Pancreas (tissue), 10 donors: ENCODE results near the gene DOHH. TPM values are rescaled to one million over a fixed set of nuclear protein-coding genes. Genes with fewer than 3 reads are reported as not detected.
"Not testable (repeated sequence)": the region's sequence is repeated elsewhere in the genome, so short reads cannot be mapped to it uniquely, and the experiment has no call there.

Experiments used
- ATAC-seq, 4 donors: fragments of 200-7000 bp; cut with Tn5 transposase; one replicate each; pipeline versions ENCODE4 v1.8.0 to v1.9.1; 2020; ENCODE audit warnings: mild to moderate bottlenecking in 4 of 4, moderate library complexity in 4 of 4
- DNase-seq, 6 donors: peaks; one replicate each; pipeline ENCODE4 v3.0.0-alpha.2; 2020
- FAIRE-seq: peaks from 2 replicates; lab custom pipeline; 2012; peaks lifted over from hg19 to GRCh38; lab: Jason Lieb, UNC
- H3K27ac ChIP-seq, 4 donors: fragments of 200-600 bp; sonication (generic); 1 replicate in 3 of 4; 2 replicates in 1 of 4; pipeline versions ENCODE4 v1.5.0 to v1.8.0; 2020
- H3K27me3 ChIP-seq, 4 donors: fragments of 200-600 bp; one replicate each; pipeline ENCODE4 v1.8.0; 2021
- H3K36me3 ChIP-seq, 3 donors: fragments of 200-600 bp; sonication (generic) in 1 of 3; one replicate each; pipeline versions ENCODE4 v1.5.0 to v1.8.0; 2020 to 2021
- H3K4me1 ChIP-seq, 3 donors: fragments of 200-600 bp; one replicate each; pipeline ENCODE4 v1.8.0; 2021
- H3K4me3 ChIP-seq, 4 donors: fragments of 200-600 bp; sonication (generic) in 2 of 4; one replicate each; pipeline versions ENCODE4 v1.5.0 to v1.8.0; 2020 to 2021
- H3K9me3 ChIP-seq, 4 donors: fragments of 200-600 bp; one replicate each; pipeline ENCODE4 v1.8.0; 2021
- CTCF ChIP-seq, 4 donors: fragments of 200-600 bp; sonication (generic) in 3 of 4; IDR thresholded peaks; one replicate each; pipeline versions ENCODE4 v1.5.0 to v1.8.0; 2021; ENCODE audit warnings: antibody characterized with exemption in 4 of 4
- WGBS, 2 donors: extraction: QIAGEN DNeasy Blood & Tissue Kit; methylation state at CpG; one replicate each; pipeline ENCODE4 v1.1.7; 2013; 5-methylcytosine and 5-hydroxymethylcytosine counted together
- intact Hi-C, 3 donors: fragments of 100-400 bp; cut with DNase I; formaldehyde crosslinking; loops; one replicate each; pipeline versions ENCODE4 v1.11.1 to v1.14.2; 2022
- polyA plus RNA-seq, 2 donors: library from polyadenylated mRNA; stranded (reverse); fragments of 200-250 nt; gene quantifications; one replicate each; pipeline ENCODE4 v1.2.3, GENCODE V29; 2013
- total RNA-seq, 6 donors: library from RNA; stranded (reverse); fragmentation: NEBNext Ultra II Directional in 4 of 6; extraction: Animal tissue kit (Norgen Biotek cat#: 25700) in 4 of 6; gene quantifications; one replicate each; pipeline versions ENCODE4 v1.2.1 to v1.2.4, GENCODE V29; 2021 to 2023
- donor health status: healthy with polysubstance abuse.
- donor health status: DM: no; HTN: no; CAD: no; lungs with moderate emphysema.
- donor health status: DM: no; HTN: no; CAD: no.
- donor health status: control.
- donor health status: control.
- donor health status: Bipolar disorder and iron deficiency.
- donor health status: DM: yes; HTN: yes; CAD: no.
- donor health status: DM: no; HTN: no; CAD: no.
- donor health status: DM: no; HTN: no; CAD: no.
- donor health status: DM: yes; HTN: yes; CAD: no.

Gene DOHH
- total and polyA plus RNA-seq, 8 donors = 3.2 to 10.5 (median 5.0) TPM

- H3K36me3 ChIP-seq = peaks cover 0 to 51% (median 22%) of the 10 kb centered on the region in 3 donors
- no peak for TF ChIP-seq CTCF (IDR thresholded peaks at IDR 0.05)
- DNase-seq = peak in 1 of 6 donors; percentile 62
Measured at GRCh38 chr19:3533033-3533432, 32.6 kb upstream of the DOHH start.

DNA sequence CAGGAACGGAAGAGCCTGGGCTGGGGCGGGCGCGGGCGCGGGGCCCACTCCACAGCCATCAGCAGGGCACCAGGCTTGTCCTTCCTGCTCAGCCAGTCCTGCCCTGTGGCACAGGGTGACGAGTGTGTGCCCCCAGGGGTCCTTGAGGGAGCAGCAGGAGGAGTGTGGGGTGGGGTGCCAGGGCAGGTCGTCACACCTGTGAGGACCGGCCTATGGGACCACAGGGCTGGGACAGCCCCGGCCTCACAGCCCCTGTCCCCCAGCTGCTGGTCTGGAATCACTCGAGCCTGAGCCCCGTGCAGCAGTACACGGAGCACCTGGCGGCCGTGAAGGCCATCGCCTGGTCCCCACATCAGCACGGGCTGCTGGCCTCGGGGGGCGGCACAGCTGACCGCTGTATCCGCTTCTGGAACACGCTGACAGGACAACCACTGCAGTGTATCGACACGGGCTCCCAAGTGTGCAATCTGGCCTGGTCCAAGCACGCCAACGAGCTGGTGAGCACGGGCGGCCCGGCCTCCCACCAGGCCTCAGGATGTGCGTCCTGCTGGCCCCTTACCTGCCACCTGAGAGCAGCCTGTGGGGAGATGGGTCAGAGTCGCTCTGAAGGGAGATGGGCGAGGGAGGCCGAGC lies 31.8 kb upstream of the DOHH start:
- no peak for TF ChIP-seq CTCF (IDR thresholded peaks at IDR 0.05)
- FAIRE-seq (no peak), DNase-seq (peak in 1 of 6 donors; percentile 70), ATAC-seq (no peak)
- Histone ChIP-seq H3K27ac (no peak overlapping the region), H3K4me3 (no peak overlapping the region), H3K36me3 (peaks cover 0 to 57% (median 22%) of the 10 kb centered on the region in 3 donors), H3K9me3 (no peaks in the 10 kb centered on the region), H3K4me1 (no peaks in the 10 kb centered on the region), H3K27me3 (no peaks in the 10 kb centered on the region)
- intact Hi-C loops = no loop called here
- WGBS, 2 donors = 94 to 95% methylated on average over 33 of the region's 33 CpGs

More at GRCh38 chr19:3533033-3533432, 32.6 kb upstream of the DOHH start:
- H3K4me3 ChIP-seq = no peak overlapping the region
- intact Hi-C loops = no loop called here
- no peak for FAIRE-seq
- no peak overlapping the region for H3K27ac ChIP-seq
- H3K27me3 ChIP-seq = no peaks in the 10 kb centered on the region
- H3K9me3 ChIP-seq = no peaks in the 10 kb centered on the region
- WGBS, 2 donors = 89% methylated on average over 17 of the region's 17 CpGs
- H3K4me1 ChIP-seq = no peaks in the 10 kb centered on the region
- ATAC-seq = no peak

GRCh38 chr19:3531716-3532115 lies 31.2 kb upstream of the DOHH start:
- no peak for TF ChIP-seq CTCF (IDR thresholded peaks at IDR 0.05)
- ATAC-seq = no peak
- Histone ChIP-seq H3K4me1 (no peaks in the 10 kb centered on the region), H3K27me3 (no peaks in the 10 kb centered on the region), H3K9me3 (no peaks in the 10 kb centered on the region), H3K27ac (no peak overlapping the region), H3K36me3 (peaks cover 0 to 57% (median 22%) of the 10 kb centered on the region in 3 donors), H3K4me3 (no peak overlapping the region)
- 92% methylated on average over 28 to 29 of the region's 29 CpGs for WGBS, 2 donors
- intact Hi-C loops = no loop called here
- DNase-seq = no peak
- no peak for FAIRE-seq

DNA sequence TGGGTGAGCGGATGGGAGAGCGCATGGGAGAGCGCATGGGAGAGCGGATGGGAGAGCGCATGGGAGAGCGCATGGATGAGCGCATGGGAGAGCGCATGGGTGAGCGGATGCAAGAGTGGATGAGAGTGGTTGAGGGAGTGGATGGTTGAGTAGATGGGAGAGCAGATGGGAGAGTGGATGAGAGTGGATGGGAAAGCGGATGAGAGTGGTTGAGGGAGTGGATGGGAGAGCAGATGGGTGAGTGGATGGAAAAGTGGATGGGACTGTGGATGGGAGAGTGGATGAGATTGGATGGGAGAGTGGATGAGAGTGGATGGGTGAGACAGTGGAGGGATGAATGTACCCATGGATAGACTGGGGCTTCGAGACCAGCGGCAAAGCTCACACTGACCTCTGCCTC lies 29.9 kb upstream of the DOHH start:
- DNase-seq = no peak
- ATAC-seq = no peak

DNA sequence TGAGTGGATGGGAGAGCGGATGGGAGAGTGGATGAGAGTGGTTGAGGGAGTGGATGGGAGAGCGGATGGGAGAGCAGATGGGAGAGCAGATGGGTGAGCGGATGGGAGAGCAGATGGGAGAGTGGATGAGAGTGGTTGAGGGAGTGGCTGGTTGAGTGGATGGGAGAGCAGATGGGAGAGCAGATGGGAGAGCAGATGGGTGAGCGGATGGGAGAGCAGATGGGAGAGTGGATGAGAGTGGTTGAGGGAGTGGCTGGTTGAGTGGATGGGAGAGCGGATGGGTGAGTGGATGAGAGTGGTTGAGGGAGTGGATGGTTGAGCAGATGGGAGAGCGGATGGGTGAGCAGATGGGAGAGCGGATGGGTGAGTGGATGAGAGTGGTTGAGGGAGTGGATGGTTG lies 28.8 kb upstream of the DOHH start:
- ATAC-seq, H3K4me3 ChIP-seq, DNase-seq, FAIRE-seq, H3K9me3 ChIP-seq, intact Hi-C loops, H3K27me3 ChIP-seq, H3K4me1 ChIP-seq, H3K27ac ChIP-seq: not testable (repeated sequence)
- H3K36me3 ChIP-seq = peaks cover 3 to 52% (median 20%) of the 10 kb centered on the region in 3 donors
- WGBS, 2 donors = 99% methylated on average over 7 of the region's 7 CpGs

More for the DNA sequence above, 29.9 kb upstream of the DOHH start:
- WGBS, 2 donors = 98 to 99% methylated on average over 12 of the region's 12 CpGs
- H3K36me3 ChIP-seq = peaks cover 3 to 63% (median 22%) of the 10 kb centered on the region in 3 donors
- TF ChIP-seq CTCF (IDR thresholded peaks at IDR 0.05) = no peak
- H3K27me3 ChIP-seq = no peaks in the 10 kb centered on the region
- FAIRE-seq = no peak
- H3K27ac ChIP-seq = no peak overlapping the region
- H3K4me1 ChIP-seq = no peaks in the 10 kb centered on the region
- intact Hi-C loops = no loop called here
- H3K9me3 ChIP-seq = no peaks in the 10 kb centered on the region
- no peak overlapping the region for H3K4me3 ChIP-seq
